ENCODE data around the gene DNAJC8.

The DNAJC8 gene

DNA sequence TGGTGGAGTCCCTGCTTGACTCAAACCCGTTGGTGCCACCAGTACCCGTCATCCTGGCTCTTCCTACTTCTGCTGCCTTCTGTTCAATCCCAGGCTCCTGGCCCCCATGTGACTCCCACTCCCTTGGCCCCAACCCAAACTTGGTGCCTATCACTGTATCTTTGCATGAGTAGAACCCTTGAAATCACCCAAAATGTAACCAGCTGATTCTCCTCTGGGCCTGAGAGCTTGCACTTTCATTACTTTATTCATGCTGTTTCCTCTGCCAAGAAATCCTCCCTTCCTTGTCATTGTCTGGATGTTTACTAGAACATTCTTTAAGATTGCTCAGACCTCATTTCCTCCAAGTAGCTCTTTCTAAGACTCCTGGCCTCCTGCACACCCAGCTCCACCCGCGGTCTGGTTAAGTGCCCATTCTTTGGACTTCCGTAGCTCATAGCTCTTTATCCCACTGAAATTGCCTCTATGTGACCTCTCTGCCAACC, 72.0 kb downstream of the DNAJC8 start:
- Histone ChIP-seq H3K36me3 (ENCODE audit: control insufficient read depth, insufficient read depth, low read length) (no peaks in the 10 kb centered on the region), H3K27me3 (replicated peaks; ENCODE audit: control insufficient read depth, insufficient read depth, low read length) (no peaks in the 10 kb centered on the region), H3K4me3 (replicated peaks; ENCODE audit: low read depth, low read length) (no peak overlapping the region)
- TF ChIP-seq, protein P1, sequence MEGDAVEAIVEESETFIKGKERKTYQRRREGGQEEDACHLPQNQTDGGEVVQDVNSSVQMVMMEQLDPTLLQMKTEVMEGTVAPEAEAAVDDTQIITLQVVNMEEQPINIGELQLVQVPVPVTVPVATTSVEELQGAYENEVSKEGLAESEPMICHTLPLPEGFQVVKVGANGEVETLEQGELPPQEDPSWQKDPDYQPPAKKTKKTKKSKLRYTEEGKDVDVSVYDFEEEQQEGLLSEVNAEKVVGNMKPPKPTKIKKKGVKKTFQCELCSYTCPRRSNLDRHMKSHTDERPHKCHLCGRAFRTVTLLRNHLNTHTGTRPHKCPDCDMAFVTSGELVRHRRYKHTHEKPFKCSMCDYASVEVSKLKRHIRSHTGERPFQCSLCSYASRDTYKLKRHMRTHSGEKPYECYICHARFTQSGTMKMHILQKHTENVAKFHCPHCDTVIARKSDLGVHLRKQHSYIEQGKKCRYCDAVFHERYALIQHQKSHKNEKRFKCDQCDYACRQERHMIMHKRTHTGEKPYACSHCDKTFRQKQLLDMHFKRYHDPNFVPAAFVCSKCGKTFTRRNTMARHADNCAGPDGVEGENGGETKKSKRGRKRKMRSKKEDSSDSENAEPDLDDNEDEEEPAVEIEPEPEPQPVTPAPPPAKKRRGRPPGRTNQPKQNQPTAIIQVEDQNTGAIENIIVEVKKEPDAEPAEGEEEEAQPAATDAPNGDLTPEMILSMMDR (IDR thresholded peaks at IDR 0.05; ENCODE audit: insufficient read depth, low read length, poor library complexity, severe bottlenecking) = no peak
- no peak for DNase-seq (ENCODE audit: extremely low read depth, insufficient read length)

DNA sequence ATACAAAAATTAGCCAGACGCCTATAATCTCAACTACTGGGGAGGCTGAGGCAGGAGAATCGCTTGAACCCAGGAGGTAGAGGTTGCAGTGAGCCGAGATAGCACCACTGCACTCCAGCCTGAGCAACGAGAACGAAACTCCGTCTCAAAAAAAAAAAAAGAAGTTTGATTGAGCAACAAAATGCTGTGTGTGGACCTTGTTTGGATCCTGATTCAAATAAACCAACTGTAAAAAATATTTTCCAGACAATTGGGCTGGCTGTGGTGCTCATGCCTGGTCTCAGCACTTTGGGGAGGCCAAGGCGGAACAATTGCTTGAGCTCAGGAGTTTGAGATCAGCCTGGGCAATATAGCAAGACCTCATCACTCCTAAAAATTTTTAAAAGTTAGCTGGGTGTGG, 73.1 kb downstream of the DNAJC8 start:
- Histone ChIP-seq H3K4me3 (replicated peaks; ENCODE audit: low read depth, low read length) (no peak overlapping the region), H3K36me3 (ENCODE audit: control insufficient read depth, insufficient read depth, low read length) (no peaks in the 10 kb centered on the region), H3K27me3 (replicated peaks; ENCODE audit: control insufficient read depth, insufficient read depth, low read length) (no peaks in the 10 kb centered on the region)
- TF ChIP-seq, protein P1 (IDR thresholded peaks at IDR 0.05; ENCODE audit: insufficient read depth, low read length, poor library complexity, severe bottlenecking) = no peak
- no peak for DNase-seq (ENCODE audit: extremely low read depth, insufficient read length)

DNA sequence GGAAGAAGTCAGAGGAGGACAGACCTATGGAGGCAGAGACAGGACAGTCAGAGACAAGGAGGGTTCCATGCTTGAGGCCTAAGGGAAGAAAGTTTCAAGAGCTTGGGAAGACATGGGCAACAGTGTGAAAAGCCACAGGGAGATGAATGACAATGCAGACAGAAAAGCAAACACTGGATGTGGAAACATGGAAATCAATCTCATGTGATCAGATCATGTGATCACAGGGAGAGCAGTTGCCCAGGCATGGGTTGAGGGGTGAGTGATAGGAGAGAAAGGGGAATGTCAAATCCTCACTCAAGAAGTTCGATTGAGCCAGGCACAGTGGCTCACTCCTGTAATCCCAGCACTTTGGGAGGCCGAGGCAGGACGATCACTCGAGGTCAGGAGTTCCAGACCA, 73.6 kb downstream of the DNAJC8 start:
- no peaks in the 10 kb centered on the region for H3K36me3 ChIP-seq (ENCODE audit: control insufficient read depth, insufficient read depth, low read length)
- TF ChIP-seq, protein P1 (IDR thresholded peaks at IDR 0.05; ENCODE audit: insufficient read depth, low read length, poor library complexity, severe bottlenecking) = no peak
- no peaks in the 10 kb centered on the region for H3K27me3 ChIP-seq (replicated peaks; ENCODE audit: control insufficient read depth, insufficient read depth, low read length)

DNA sequence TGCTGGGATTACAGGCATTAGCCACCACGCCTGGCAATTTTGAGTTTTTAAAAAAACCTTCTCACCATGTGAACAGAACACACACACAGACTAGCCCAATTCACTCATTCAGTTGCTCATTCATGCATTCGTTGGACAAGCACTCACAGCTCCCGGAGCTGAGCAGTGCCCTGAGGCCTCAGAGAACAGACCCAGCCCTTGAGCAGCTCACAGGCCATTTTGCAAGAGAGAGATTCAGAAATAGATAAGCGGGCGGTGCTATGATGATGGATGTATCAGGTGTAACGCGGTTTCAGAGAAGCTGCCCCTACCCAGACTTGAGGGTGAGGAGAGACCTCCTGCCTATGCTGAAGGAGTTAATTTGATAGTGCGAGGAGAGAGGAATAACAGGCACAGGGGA, 74.9 kb downstream of the DNAJC8 start:
- TF ChIP-seq, protein P1 (IDR thresholded peaks at IDR 0.05; ENCODE audit: insufficient read depth, low read length, poor library complexity, severe bottlenecking) = no peak
- no peak for DNase-seq (ENCODE audit: extremely low read depth, insufficient read length)
- H3K27me3 ChIP-seq (replicated peaks; ENCODE audit: control insufficient read depth, insufficient read depth, low read length) = no peaks in the 10 kb centered on the region
- no peak overlapping the region for H3K4me3 ChIP-seq (replicated peaks; ENCODE audit: low read depth, low read length)
- no peaks in the 10 kb centered on the region for H3K36me3 ChIP-seq (ENCODE audit: control insufficient read depth, insufficient read depth, low read length)

More for the DNA sequence above, 73.6 kb downstream of the DNAJC8 start:
- H3K4me3 ChIP-seq (replicated peaks; ENCODE audit: low read depth, low read length) = no peak overlapping the region
- DNase-seq (ENCODE audit: extremely low read depth, insufficient read length) = no peak

DNA sequence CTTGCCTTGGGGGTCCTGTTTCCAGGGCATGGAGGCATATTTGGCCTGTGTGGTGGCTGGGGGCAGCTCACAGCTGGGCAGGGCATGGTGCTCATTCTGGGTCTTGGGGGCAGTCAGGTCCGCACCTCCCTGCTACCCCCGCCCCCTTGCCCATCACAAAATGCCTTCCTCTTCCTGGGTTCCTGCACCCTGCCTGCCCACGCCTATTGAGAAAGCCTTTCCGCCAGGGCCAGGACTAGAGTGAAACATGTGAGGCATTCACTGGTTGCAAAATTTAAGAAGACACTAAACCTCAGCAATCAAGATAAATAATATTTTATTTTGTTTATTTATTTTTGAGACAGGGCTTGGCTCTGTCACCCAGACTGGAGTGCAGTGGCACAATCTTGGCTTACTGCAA, 76.0 kb downstream of the DNAJC8 start:
- DNase-seq (ENCODE audit: extremely low read depth, insufficient read length) = no peak
- TF ChIP-seq, protein P1 (IDR thresholded peaks at IDR 0.05; ENCODE audit: insufficient read depth, low read length, poor library complexity, severe bottlenecking) = no peak
- Histone ChIP-seq H3K36me3 (ENCODE audit: control insufficient read depth, insufficient read depth, low read length) (no peaks in the 10 kb centered on the region), H3K4me3 (replicated peaks; ENCODE audit: low read depth, low read length) (no peak overlapping the region), H3K27me3 (replicated peaks; ENCODE audit: control insufficient read depth, insufficient read depth, low read length) (no peaks in the 10 kb centered on the region)

DNA sequence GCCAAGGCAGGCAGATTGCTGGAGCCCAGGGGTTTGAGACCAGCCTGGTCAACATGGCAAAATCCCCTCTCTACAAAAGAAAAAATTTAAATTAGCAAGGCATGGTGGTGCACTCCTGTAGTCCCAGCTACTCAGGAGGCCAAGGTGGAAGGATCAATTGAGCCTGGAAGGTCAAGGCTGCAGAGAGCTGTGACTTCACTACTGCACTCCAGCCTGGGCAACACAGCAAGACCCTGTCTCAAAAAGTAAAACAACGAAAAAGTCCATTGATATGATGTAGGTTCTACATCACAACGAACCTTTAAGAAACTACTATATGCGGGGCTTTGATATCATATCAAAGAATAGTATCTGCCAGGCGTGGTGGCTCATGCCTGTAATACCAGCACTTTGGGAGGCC, 77.2 kb downstream of the DNAJC8 start:
- H3K36me3 ChIP-seq (ENCODE audit: control insufficient read depth, insufficient read depth, low read length) = no peaks in the 10 kb centered on the region
- no peaks in the 10 kb centered on the region for H3K27me3 ChIP-seq (replicated peaks; ENCODE audit: control insufficient read depth, insufficient read depth, low read length)
- no peak overlapping the region for H3K4me3 ChIP-seq (replicated peaks; ENCODE audit: low read depth, low read length)
- TF ChIP-seq, protein P1 (IDR thresholded peaks at IDR 0.05; ENCODE audit: insufficient read depth, low read length, poor library complexity, severe bottlenecking) = no peak
- DNase-seq (ENCODE audit: extremely low read depth, insufficient read length) = no peak

Measured in GM06990 (cell line).